ENCODE results near the gene SBF2. TPM values are rescaled to one million over a fixed set of nuclear protein-coding genes. Genes with fewer than 3 reads are reported as not detected.

SBF2 gene
- total RNA-seq, 1 donor from 2014 or later = 24.0 TPM

DNA sequence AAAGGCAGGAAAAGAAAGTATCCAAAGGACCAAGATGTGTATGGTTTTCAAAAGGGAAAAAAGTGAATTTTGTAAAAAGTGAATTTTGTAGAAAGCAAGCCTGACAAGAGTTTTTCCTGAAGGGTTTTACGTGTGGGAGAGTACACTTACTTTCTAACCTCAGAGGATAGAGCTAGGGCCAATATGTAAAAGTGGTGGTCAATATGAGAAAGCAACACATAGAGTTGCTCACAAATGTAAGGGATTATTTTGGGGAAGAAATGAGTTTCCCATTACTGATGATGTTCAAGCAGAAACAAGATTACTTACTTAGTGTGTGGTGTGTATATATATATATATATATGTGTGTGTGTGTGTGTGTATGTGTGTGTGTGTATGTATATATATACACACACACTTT lies 467.6 kb downstream of the SBF2 start:
- no peaks in the 10 kb centered on the region for H3K36me3 ChIP-seq (ENCODE audit: control insufficient read depth, insufficient read depth, low read length)
- H3K4me3 ChIP-seq (ENCODE audit: low read depth, low read length) = no peak overlapping the region
- no peak for TF ChIP-seq CTCF (IDR thresholded peaks at IDR 0.05; ENCODE audit: insufficient read depth, low read length, severe bottlenecking)
- FAIRE-seq = no peak
- DNase-seq (ENCODE audit: low read depth) = no peak
- no peaks in the 10 kb centered on the region for H3K27me3 ChIP-seq (ENCODE audit: control insufficient read depth, insufficient read depth, low read length)

- no peaks in the 10 kb centered on the region for H3K36me3 ChIP-seq (ENCODE audit: control insufficient read depth, insufficient read depth, low read length)
- TF ChIP-seq CTCF (IDR thresholded peaks at IDR 0.05; ENCODE audit: insufficient read depth, low read length, severe bottlenecking) = no peak
- H3K27me3 ChIP-seq (ENCODE audit: control insufficient read depth, insufficient read depth, low read length) = no peaks in the 10 kb centered on the region
- H3K4me3 ChIP-seq (ENCODE audit: low read depth, low read length) = no peak overlapping the region
- FAIRE-seq (no peak), DNase-seq (ENCODE audit: low read depth) (no peak)
These were observed 468.1 kb downstream of the SBF2 start for GRCh38 chr11:9825895-9826294.

- TF ChIP-seq CTCF (IDR thresholded peaks at IDR 0.05; ENCODE audit: insufficient read depth, low read length, severe bottlenecking) = no peak
- Histone ChIP-seq H3K27me3 (ENCODE audit: control insufficient read depth, insufficient read depth, low read length) (no peaks in the 10 kb centered on the region), H3K4me3 (ENCODE audit: low read depth, low read length) (no peak overlapping the region), H3K36me3 (ENCODE audit: control insufficient read depth, insufficient read depth, low read length) (no peaks in the 10 kb centered on the region)
- FAIRE-seq (peak; percentile 68), DNase-seq (ENCODE audit: low read depth) (peak; percentile 90)
These were observed 468.7 kb downstream of the SBF2 start for GRCh38 chr11:9825315-9825714.

DNA sequence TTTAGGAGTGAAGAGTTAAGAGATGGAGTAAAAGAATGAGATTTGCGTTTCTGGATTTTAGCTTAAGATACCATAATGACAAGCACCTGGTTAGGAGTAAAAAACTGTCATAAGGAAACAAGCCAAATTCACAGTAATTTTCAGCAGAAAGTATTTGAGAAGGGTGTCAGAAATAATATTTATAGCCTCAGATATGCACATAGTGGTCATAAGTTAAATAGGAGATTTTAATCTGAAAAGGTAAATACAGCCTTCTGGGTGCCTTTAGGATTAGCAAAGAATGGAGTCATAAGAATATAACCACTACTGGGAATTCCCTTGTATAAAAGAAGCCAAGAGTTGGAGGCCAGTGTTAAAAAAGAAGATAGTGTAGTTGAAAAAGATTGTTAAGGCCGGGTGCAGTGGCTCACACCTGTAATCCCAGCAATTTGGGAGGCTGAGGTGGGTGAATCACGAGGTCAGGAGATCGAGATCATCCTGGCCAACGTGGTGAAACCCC lies 470.1 kb downstream of the SBF2 start:
- no peak overlapping the region for H3K4me3 ChIP-seq (ENCODE audit: low read depth, low read length)
- no peak for TF ChIP-seq CTCF (IDR thresholded peaks at IDR 0.05; ENCODE audit: insufficient read depth, low read length, severe bottlenecking)
- DNase-seq (ENCODE audit: low read depth) = no peak
- no peaks in the 10 kb centered on the region for H3K27me3 ChIP-seq (ENCODE audit: control insufficient read depth, insufficient read depth, low read length)
- no peaks in the 10 kb centered on the region for H3K36me3 ChIP-seq (ENCODE audit: control insufficient read depth, insufficient read depth, low read length)
- no peak for FAIRE-seq

DNA sequence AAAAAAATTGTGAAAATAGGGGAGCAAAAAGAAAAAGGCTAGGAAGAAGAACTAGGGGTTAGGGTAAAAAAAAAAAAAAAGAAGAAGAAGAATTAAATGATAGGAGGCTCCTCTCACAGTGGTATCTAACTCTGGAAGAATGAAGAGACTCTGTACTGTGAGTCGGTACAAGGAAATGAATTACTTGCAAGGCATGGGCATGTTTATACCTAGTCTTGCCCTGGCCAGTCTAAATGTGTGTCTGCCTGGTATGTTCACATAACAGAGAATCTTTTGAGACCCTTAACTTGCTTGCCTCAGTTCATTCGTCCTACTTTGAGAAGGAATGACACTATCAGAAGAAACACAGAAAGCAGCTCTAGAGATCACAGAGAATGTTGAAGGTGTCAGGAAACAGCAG lies 470.6 kb downstream of the SBF2 start:
- no peak overlapping the region for H3K4me3 ChIP-seq (ENCODE audit: low read depth, low read length)
- TF ChIP-seq CTCF (IDR thresholded peaks at IDR 0.05; ENCODE audit: insufficient read depth, low read length, severe bottlenecking) = no peak
- H3K27me3 ChIP-seq (ENCODE audit: control insufficient read depth, insufficient read depth, low read length) = no peaks in the 10 kb centered on the region
- peak; percentile 55 for DNase-seq (ENCODE audit: low read depth)
- no peaks in the 10 kb centered on the region for H3K36me3 ChIP-seq (ENCODE audit: control insufficient read depth, insufficient read depth, low read length)
- FAIRE-seq = no peak

GRCh38 chr11:9821008-9821752 lies 472.8 kb downstream of the SBF2 start:
- TF ChIP-seq CTCF (IDR thresholded peaks at IDR 0.05; ENCODE audit: insufficient read depth, low read length, severe bottlenecking) = no peak
- H3K4me3 ChIP-seq (ENCODE audit: low read depth, low read length) = no peak overlapping the region
- H3K27me3 ChIP-seq (ENCODE audit: control insufficient read depth, insufficient read depth, low read length) = no peaks in the 10 kb centered on the region
- H3K36me3 ChIP-seq (ENCODE audit: control insufficient read depth, insufficient read depth, low read length) = no peaks in the 10 kb centered on the region
- FAIRE-seq = no peak
- DNase-seq (ENCODE audit: low read depth) = peak; percentile 89

Data from bronchial epithelial cell (primary cell).